Neural progenitor cell (in vitro differentiated cells): ENCODE measurements around the gene FBXL17. TPM values are rescaled to one million over a fixed set of nuclear protein-coding genes. Genes with fewer than 3 reads are reported as not detected.

ENCODE experiments used
- DNase-seq: peaks from one replicate; pipeline ENCODE4 v3.0.0-alpha.2; 2016; ENCODE audit warnings: low spot score
- H2AFZ ChIP-seq: fragments of 200-600 bp; sonication (generic); replicated peaks from 2 replicates; pipeline ENCODE4 v1.6.1; 2016; ENCODE audit warnings: antibody characterized with exemption
- H3F3A ChIP-seq: fragments of 200-600 bp; sonication (generic); 2 replicates; pipeline ENCODE4 v1.6.1; 2016; ENCODE audit warnings: antibody characterized with exemption, low read depth
- H3K27ac ChIP-seq: fragments of 200-600 bp; sonication (generic); 2 replicates; pipeline ENCODE4 v1.5.1; 2016; ENCODE audit warnings: mild to moderate bottlenecking
- H3K27me3 ChIP-seq: fragments of 200-600 bp; sonication (generic); 2 replicates; pipeline ENCODE4 v1.6.1; 2016; ENCODE audit warnings: mild to moderate bottlenecking, moderate library complexity
- H3K36me3 ChIP-seq: fragments of 200-600 bp; sonication (generic); 2 replicates; pipeline ENCODE4 v1.5.1; 2016
- H3K4me1 ChIP-seq: fragments of 200-600 bp; sonication (generic); 2 replicates; pipeline ENCODE4 v1.6.1; 2016; ENCODE audit warnings: mixed run types
- H3K4me2 ChIP-seq: fragments of 200-600 bp; sonication (generic); 2 replicates; pipeline ENCODE4 v1.6.1; 2016
- H3K4me3 ChIP-seq: fragments of 200-600 bp; sonication (generic); 2 replicates; pipeline ENCODE4 v1.5.1; 2016
- H3K79me2 ChIP-seq: fragments of 200-600 bp; sonication (generic); 2 replicates; pipeline ENCODE4 v1.6.1; 2016; ENCODE audit warnings: low read depth
- H3K9ac ChIP-seq: fragments of 200-600 bp; sonication (generic); 2 replicates; pipeline ENCODE4 v1.6.1; 2016
- H3K9me3 ChIP-seq: fragments of 200-600 bp; sonication (generic); 2 replicates; pipeline ENCODE4 v1.5.1; 2016; ENCODE audit warnings: low read depth
- H4K20me1 ChIP-seq: fragments of 200-600 bp; sonication (generic); 2 replicates; pipeline ENCODE4 v1.6.1; 2016; ENCODE audit warnings: low read depth
- H3K27ac Mint-ChIP-seq: 3 replicates; pipeline ENCODE4 v1.8.0; 2021; ENCODE audit warnings: mixed read lengths
- H3K27me3 Mint-ChIP-seq: 2 replicates; pipeline ENCODE4 v1.8.0; 2022; ENCODE audit warnings: low read depth, mild to moderate bottlenecking, inconsistent platforms, moderate library complexity, mixed read lengths; ENCODE audit not compliant: insufficient read depth
- H3K36me3 Mint-ChIP-seq: 3 replicates; pipeline ENCODE4 v1.8.0; 2021; ENCODE audit warnings: mixed read lengths
- H3K4me1 Mint-ChIP-seq: 3 replicates; pipeline ENCODE4 v1.8.0; 2021; ENCODE audit warnings: mixed read lengths
- H3K4me3 Mint-ChIP-seq: 3 replicates; pipeline ENCODE4 v1.8.0; 2021; ENCODE audit warnings: mild to moderate bottlenecking, moderate library complexity, mixed read lengths
- H3K9me3 Mint-ChIP-seq: 3 replicates; pipeline ENCODE4 v1.8.0; 2020; ENCODE audit warnings: mixed read lengths
- EZH2 ChIP-seq: fragments of 200-600 bp; sonication (generic); IDR thresholded peaks from 2 replicates; pipeline ENCODE4 v1.6.1; 2017; ENCODE audit warnings: antibody characterized with exemption, mild to moderate bottlenecking, moderate library complexity
- EZH2phosphoT487 ChIP-seq: fragments of 200-600 bp; sonication (generic); IDR thresholded peaks from 2 replicates; pipeline ENCODE4 v1.6.1; 2017; ENCODE audit warnings: antibody characterized with exemption
- total RNA-seq: library from RNA; depleted of rRNA; stranded (reverse); fragments of >200 nt; gene quantifications from 2 replicates; pipeline ENCODE4 v1.2.3, GENCODE V29; 2015; ENCODE audit warnings: low replicate concordance
- TF ChIP-seq, protein P1 (sequence below): fragments of 200-600 bp; sonication (generic); IDR thresholded peaks from 2 replicates; pipeline ENCODE4 v1.5.1; 2017; ENCODE audit warnings: antibody characterized with exemption, mild to moderate bottlenecking

Gene FBXL17
- total RNA-seq, 1 donor from 2014 or later, result 7.6 TPM

DNA sequence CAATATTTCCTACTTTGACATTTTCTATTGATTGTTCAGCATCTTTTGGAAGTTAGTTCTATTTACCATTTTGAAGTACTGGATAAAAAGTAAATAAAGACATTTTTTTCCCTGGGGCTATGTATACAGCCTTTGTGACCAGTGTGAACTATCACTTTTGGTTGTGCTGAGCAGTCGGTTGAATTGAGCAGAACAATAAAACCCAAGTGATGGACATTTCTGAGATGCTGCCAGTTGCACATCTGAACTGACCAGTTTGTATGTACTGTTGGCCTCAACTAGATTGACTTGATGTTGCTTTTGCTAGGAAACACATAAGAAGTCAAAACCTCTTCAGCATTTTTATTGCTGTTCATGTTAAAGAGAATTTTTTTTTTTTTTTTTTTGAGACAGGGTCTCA, 451.0 kb downstream of the FBXL17 start:
- H3K4me3 ChIP-seq, result no peak overlapping the region
- H3K36me3 ChIP-seq, result no peaks in the 10 kb centered on the region
- no peaks in the 10 kb centered on the region for H3K9me3 Mint-ChIP-seq
- TF ChIP-seq EZH2 (no peak), EZH2phosphoT487 (no peak)
- TF ChIP-seq, protein P1, sequence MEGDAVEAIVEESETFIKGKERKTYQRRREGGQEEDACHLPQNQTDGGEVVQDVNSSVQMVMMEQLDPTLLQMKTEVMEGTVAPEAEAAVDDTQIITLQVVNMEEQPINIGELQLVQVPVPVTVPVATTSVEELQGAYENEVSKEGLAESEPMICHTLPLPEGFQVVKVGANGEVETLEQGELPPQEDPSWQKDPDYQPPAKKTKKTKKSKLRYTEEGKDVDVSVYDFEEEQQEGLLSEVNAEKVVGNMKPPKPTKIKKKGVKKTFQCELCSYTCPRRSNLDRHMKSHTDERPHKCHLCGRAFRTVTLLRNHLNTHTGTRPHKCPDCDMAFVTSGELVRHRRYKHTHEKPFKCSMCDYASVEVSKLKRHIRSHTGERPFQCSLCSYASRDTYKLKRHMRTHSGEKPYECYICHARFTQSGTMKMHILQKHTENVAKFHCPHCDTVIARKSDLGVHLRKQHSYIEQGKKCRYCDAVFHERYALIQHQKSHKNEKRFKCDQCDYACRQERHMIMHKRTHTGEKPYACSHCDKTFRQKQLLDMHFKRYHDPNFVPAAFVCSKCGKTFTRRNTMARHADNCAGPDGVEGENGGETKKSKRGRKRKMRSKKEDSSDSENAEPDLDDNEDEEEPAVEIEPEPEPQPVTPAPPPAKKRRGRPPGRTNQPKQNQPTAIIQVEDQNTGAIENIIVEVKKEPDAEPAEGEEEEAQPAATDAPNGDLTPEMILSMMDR, result no peak
- no peaks in the 10 kb centered on the region for H3K27me3 Mint-ChIP-seq
- H3K27me3 ChIP-seq, result no peaks in the 10 kb centered on the region
- peaks cover 55% of the 10 kb centered on the region for H3K4me1 ChIP-seq
- no peak overlapping the region for H2AFZ ChIP-seq
- peaks cover 36% of the 10 kb centered on the region for H3K4me1 Mint-ChIP-seq
- H3F3A ChIP-seq, result peaks cover 26% of the 10 kb centered on the region
- H3K9ac ChIP-seq, result no peak overlapping the region
- no peak overlapping the region for H3K4me3 Mint-ChIP-seq
- no peaks in the 10 kb centered on the region for H3K79me2 ChIP-seq
- H4K20me1 ChIP-seq, result no peaks in the 10 kb centered on the region
- H3K36me3 Mint-ChIP-seq, result no peaks in the 10 kb centered on the region
- no peak overlapping the region for H3K27ac ChIP-seq
- H3K4me2 ChIP-seq, result no peak overlapping the region
- no peak for DNase-seq
- no peak overlapping the region for H3K27ac Mint-ChIP-seq
- no peaks in the 10 kb centered on the region for H3K9me3 ChIP-seq

DNA sequence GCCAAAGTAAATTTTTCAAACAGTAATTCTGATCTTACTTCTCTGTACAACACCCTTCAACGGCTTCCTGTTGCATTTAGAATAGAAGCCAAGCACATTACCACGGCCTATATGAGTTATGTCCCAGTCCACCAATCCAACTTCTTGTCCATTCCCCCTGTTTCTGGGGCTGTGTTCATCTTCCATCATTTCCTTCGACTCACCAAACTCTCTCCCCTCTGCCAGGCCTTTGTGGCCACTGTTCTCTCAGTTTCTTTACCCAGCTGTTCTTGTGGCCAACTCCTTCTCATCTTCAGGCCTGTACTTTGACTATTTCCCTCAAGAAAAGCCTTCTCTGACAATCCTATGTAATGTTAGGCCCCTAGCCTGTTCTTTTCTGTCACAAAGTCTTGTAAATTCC, 451.8 kb downstream of the FBXL17 start:
- no peaks in the 10 kb centered on the region for H3K9me3 Mint-ChIP-seq
- Histone ChIP-seq H3K4me1 (peaks cover 47% of the 10 kb centered on the region), H3K4me3 (no peak overlapping the region), H3K27me3 (no peaks in the 10 kb centered on the region), H4K20me1 (no peaks in the 10 kb centered on the region), H3F3A (peaks cover 18% of the 10 kb centered on the region), H2AFZ (no peak overlapping the region), H3K27ac (no peak overlapping the region), H3K4me2 (no peak overlapping the region), H3K9me3 (no peaks in the 10 kb centered on the region), H3K9ac (no peak overlapping the region), H3K79me2 (no peaks in the 10 kb centered on the region), H3K36me3 (no peaks in the 10 kb centered on the region)
- no peaks in the 10 kb centered on the region for H3K36me3 Mint-ChIP-seq
- DNase-seq, result no peak
- TF ChIP-seq EZH2 (no peak), EZH2phosphoT487 (no peak)
- TF ChIP-seq, protein P1, result no peak
- peaks cover 28% of the 10 kb centered on the region for H3K4me1 Mint-ChIP-seq
- H3K27me3 Mint-ChIP-seq, result no peaks in the 10 kb centered on the region
- no peak overlapping the region for H3K27ac Mint-ChIP-seq
- H3K4me3 Mint-ChIP-seq, result no peak overlapping the region

DNA sequence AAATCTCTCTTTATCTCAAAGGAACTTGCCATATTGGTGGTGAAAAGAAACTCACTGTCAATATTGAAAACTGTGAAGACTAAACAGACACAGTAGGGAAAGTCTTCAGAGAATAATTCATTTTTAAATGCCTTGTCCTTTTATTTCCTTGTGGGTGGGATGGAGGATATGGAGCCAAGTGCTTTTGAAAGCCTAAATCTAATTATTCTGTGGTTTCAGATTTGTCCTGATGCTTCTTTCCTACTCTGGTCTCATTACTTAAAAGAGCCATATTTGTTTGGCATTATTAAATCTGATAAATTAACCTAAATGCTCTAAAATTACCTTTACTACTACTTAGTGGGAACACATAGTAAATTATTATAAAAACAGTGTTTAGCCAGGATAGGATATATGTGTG, 452.8 kb downstream of the FBXL17 start:
- Mint-ChIP-seq H3K4me3 (no peak overlapping the region), H3K9me3 (no peaks in the 10 kb centered on the region), H3K27me3 (no peaks in the 10 kb centered on the region), H3K27ac (no peak overlapping the region), H3K36me3 (no peaks in the 10 kb centered on the region), H3K4me1 (peaks cover 20% of the 10 kb centered on the region)
- Histone ChIP-seq H3K27me3 (no peaks in the 10 kb centered on the region), H3K9ac (no peak overlapping the region), H3K36me3 (no peaks in the 10 kb centered on the region), H3F3A (peaks cover 8% of the 10 kb centered on the region), H4K20me1 (no peaks in the 10 kb centered on the region), H3K4me3 (no peak overlapping the region), H2AFZ (no peak overlapping the region), H3K27ac (no peak overlapping the region), H3K4me2 (no peak overlapping the region), H3K9me3 (no peaks in the 10 kb centered on the region), H3K79me2 (no peaks in the 10 kb centered on the region), H3K4me1 (peaks cover 37% of the 10 kb centered on the region)
- no peak for TF ChIP-seq EZH2phosphoT487
- TF ChIP-seq EZH2, result no peak
- no peak for DNase-seq

DNA sequence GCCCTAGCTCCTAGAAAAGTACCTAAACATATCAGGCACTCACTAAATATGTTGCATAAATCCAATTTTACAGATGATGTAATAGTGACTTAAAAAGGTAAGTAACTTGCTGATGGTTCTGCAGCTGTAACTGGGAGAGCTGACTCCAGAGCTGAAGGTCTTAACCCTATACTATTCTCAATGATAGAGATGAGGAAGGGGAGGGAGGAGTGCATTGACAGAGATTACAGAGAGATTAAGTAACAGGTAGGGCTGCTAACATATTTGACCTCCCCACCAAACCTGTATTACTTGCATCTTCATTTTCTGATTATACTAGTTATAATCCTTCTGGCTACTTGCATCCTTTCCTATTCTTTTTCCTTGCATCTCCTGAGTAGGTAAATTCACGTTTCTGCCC, 455.8 kb downstream of the FBXL17 start:
- no peaks in the 10 kb centered on the region for H3F3A ChIP-seq
- H3K4me3 Mint-ChIP-seq, result no peak overlapping the region

More for the DNA sequence above, 455.8 kb downstream of the FBXL17 start:
- H3K9me3 Mint-ChIP-seq, result no peaks in the 10 kb centered on the region
- DNase-seq, result no peak
- H3K36me3 Mint-ChIP-seq, result no peaks in the 10 kb centered on the region
- Histone ChIP-seq H3K9ac (no peak overlapping the region), H3K4me2 (no peak overlapping the region), H3K9me3 (no peaks in the 10 kb centered on the region), H3K79me2 (no peaks in the 10 kb centered on the region), H3K27ac (no peak overlapping the region), H4K20me1 (no peaks in the 10 kb centered on the region), H3K36me3 (no peaks in the 10 kb centered on the region), H3K4me1 (peaks cover 21% of the 10 kb centered on the region), H3K27me3 (no peaks in the 10 kb centered on the region), H2AFZ (no peak overlapping the region), H3K4me3 (no peak overlapping the region)
- TF ChIP-seq EZH2 (no peak), EZH2phosphoT487 (no peak)
- TF ChIP-seq, protein P1, result no peak
- peaks cover 18% of the 10 kb centered on the region for H3K4me1 Mint-ChIP-seq
- no peak overlapping the region for H3K27ac Mint-ChIP-seq
- H3K27me3 Mint-ChIP-seq, result no peaks in the 10 kb centered on the region
